Measurements from ENCODE around the gene GLI3.

GLI3 gene

DNA sequence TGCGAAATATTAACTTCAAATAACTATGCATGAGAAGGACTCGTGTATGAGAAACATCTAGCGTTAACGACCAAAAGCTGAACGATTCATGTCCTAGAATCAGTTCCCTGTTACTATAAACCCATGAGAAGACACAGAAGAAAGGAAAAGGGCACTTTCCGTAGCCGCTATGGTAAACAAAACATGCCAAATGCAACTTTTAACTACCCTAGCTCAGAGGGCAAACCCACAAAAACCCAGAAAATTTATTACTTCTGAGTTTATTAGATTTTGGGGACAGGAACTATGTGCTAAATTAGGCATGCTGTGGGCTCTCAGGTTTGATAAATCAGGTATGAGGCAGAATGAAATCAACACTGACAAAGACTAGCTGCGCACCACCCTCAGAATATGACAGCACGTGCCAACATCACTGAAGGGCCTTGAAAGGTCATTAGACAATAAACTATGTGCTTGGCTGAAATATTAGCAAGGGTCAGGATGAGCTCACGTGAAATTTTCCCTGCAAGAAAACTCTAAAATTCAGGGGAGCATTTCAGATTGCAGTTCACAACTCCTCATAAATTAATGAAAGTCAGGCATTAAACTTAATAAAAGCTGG, 102.6 kb downstream of the GLI3 start:
- TF ChIP-seq, protein P1, sequence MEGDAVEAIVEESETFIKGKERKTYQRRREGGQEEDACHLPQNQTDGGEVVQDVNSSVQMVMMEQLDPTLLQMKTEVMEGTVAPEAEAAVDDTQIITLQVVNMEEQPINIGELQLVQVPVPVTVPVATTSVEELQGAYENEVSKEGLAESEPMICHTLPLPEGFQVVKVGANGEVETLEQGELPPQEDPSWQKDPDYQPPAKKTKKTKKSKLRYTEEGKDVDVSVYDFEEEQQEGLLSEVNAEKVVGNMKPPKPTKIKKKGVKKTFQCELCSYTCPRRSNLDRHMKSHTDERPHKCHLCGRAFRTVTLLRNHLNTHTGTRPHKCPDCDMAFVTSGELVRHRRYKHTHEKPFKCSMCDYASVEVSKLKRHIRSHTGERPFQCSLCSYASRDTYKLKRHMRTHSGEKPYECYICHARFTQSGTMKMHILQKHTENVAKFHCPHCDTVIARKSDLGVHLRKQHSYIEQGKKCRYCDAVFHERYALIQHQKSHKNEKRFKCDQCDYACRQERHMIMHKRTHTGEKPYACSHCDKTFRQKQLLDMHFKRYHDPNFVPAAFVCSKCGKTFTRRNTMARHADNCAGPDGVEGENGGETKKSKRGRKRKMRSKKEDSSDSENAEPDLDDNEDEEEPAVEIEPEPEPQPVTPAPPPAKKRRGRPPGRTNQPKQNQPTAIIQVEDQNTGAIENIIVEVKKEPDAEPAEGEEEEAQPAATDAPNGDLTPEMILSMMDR (IDR thresholded peaks at IDR 0.05; ENCODE audit: low read depth, low read length, missing control alignments): no peak
- H3K4me3 ChIP-seq (ENCODE audit: low read depth, low read length): no peak overlapping the region
- DNase-seq (ENCODE audit: low read depth): no peak

GRCh38 chr7:42133321-42133720, 103.7 kb downstream of the GLI3 start:
- no peak overlapping the region for H3K4me3 ChIP-seq (ENCODE audit: low read depth, low read length)
- TF ChIP-seq, protein P1 (IDR thresholded peaks at IDR 0.05; ENCODE audit: low read depth, low read length, missing control alignments): no peak
- DNase-seq (ENCODE audit: low read depth): no peak

GRCh38 chr7:42128703-42129102, 108.3 kb downstream of the GLI3 start:
- H3K4me3 ChIP-seq (ENCODE audit: low read depth, low read length): no peak overlapping the region
- DNase-seq (ENCODE audit: low read depth): no peak
- TF ChIP-seq, protein P1 (IDR thresholded peaks at IDR 0.05; ENCODE audit: low read depth, low read length, missing control alignments): no peak

GRCh38 chr7:42127232-42127622, 109.8 kb downstream of the GLI3 start:
- DNase-seq (ENCODE audit: low read depth): no peak
- TF ChIP-seq, protein P1 (IDR thresholded peaks at IDR 0.05; ENCODE audit: low read depth, low read length, missing control alignments): no peak
- H3K4me3 ChIP-seq (ENCODE audit: low read depth, low read length): no peak overlapping the region

DNA sequence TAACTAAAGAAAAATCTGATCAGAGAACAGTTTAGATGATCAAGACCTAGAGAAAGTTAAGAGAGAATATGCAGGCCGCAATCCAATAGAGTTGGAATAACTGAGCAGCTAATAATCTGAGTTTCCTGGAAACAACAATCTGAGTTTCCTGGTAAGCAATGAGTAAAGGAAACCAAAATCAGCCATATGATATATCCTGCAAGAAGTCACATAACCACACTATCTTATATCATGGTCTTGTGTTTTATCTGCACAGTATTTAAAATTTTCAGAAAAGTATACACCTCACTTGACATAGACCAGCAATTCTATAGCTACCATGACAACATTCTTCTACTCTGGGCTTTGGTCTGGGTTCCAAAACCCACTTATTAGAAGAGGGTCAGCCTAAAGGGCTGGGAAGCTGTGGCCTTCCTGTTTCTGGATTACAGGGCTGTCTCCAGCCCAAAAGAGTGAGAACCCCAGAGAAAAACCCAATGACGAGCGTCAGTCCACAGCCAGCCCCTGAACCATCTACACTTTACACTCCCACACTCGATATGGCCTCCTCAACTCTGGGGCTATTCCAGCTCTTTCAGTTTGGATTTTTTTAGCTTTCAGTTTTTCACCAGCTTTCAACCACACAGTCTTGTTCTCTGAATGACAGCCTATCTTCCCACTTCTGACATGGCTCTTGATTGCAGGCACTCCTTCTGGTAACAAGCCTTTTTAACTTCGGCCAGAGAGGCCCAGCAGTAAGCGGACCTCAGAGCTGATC, 110.4 kb downstream of the GLI3 start:
- TF ChIP-seq, protein P1 (IDR thresholded peaks at IDR 0.05; ENCODE audit: low read depth, low read length, missing control alignments): no peak
- DNase-seq (ENCODE audit: low read depth): no peak
- H3K4me3 ChIP-seq (ENCODE audit: low read depth, low read length): no peak overlapping the region

- H3K4me3 ChIP-seq (ENCODE audit: low read depth, low read length): no peak overlapping the region
- TF ChIP-seq, protein P1 (IDR thresholded peaks at IDR 0.05; ENCODE audit: low read depth, low read length, missing control alignments): no peak
- DNase-seq (ENCODE audit: low read depth): no peak
Observed at GRCh38 chr7:42125321-42125720, 111.7 kb downstream of the GLI3 start.

- TF ChIP-seq, protein P1 (IDR thresholded peaks at IDR 0.05; ENCODE audit: low read depth, low read length, missing control alignments): no peak
- no peak overlapping the region for H3K4me3 ChIP-seq (ENCODE audit: low read depth, low read length)
- no peak for DNase-seq (ENCODE audit: low read depth)
Observed at GRCh38 chr7:42123716-42124115, 113.3 kb downstream of the GLI3 start.

All from GM12864 (cell line).